Measurements from ENCODE around the gene STXBP5.

STXBP5 gene

GRCh38 chr6:147178355-147178754 lies 25.9 kb upstream of the STXBP5 start:
- Histone ChIP-seq H2BK5ac (ENCODE audit: low read depth, low read length, poor library complexity, severe bottlenecking) (no peak overlapping the region), H3K36me3 (ENCODE audit: control insufficient read depth in 1 of 2, insufficient read depth in 2 of 2, low read depth in 1 of 2, low read length in 2 of 2) (no peaks in the 10 kb centered on the region), H3K9me3 (ENCODE audit: control insufficient read depth, low read length) (no peaks in the 10 kb centered on the region), H3K9ac (ENCODE audit: low read length) (no peak overlapping the region), H2BK15ac (ENCODE audit: low read depth, poor library complexity, severe bottlenecking) (no peak overlapping the region), H2AFZ (ENCODE audit: low read depth, low read length) (no peak overlapping the region), H3K4me3 (ENCODE audit: insufficient read depth in 1 of 2, low read depth in 1 of 2, low read length in 2 of 2) (no peak overlapping the region), H2BK120ac (ENCODE audit: low read depth, low read length) (no peak overlapping the region), H2AK5ac (ENCODE audit: low read length, severe bottlenecking) (no peak overlapping the region), H3K18ac (ENCODE audit: low read depth in 1 of 2, low read length in 2 of 2) (no peak overlapping the region), H3K4ac (ENCODE audit: low read depth in 1 of 2, low read length in 2 of 2) (no peak overlapping the region), H3K4me2 (ENCODE audit: low read length, poor library complexity, severe bottlenecking) (no peak overlapping the region), H3K79me1 (replicated peaks; ENCODE audit: low read length, poor library complexity, severe bottlenecking) (no peaks in the 10 kb centered on the region), H3K14ac (ENCODE audit: low read length in 2 of 2) (no peak overlapping the region), H4K91ac (ENCODE audit: low read length) (no peak overlapping the region), H3K27ac (ENCODE audit: low read length, poor library complexity, severe bottlenecking) (no peak overlapping the region), H4K8ac (ENCODE audit: low read length) (no peak overlapping the region), H3K27me3 (ENCODE audit: control insufficient read depth in 1 of 2, insufficient read depth in 1 of 2, low read length in 2 of 2) (no peaks in the 10 kb centered on the region), H3K4me1 (ENCODE audit: control insufficient read depth, insufficient read depth, low read depth, low read length) (no peaks in the 10 kb centered on the region), H2BK12ac (ENCODE audit: low read length in 2 of 2) (no peak overlapping the region), H3K23ac (ENCODE audit: low read length in 2 of 2) (no peak overlapping the region)
- DNase-seq = no peak

DNA sequence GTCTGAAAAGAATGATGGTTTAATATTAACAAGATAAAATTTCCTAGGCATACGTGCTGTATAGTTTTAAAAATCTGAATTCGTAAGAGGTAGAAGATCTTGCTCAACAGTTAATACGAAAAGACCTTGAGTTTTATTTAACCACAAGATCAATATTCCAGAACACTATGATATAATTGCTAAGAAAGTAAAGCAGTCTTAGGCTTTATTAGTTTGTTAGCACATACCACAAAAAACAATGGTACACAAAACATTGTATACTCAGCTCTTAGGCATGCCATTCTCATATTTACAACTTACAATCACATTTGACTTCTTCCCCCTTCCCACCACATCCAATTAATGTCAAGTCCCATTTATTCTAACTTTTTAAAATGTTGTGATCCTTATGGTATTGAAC lies 24.4 kb upstream of the STXBP5 start:
- no peak overlapping the region for H3K18ac ChIP-seq (ENCODE audit: low read depth in 1 of 2, low read length in 2 of 2)
- no CpG with 5 or more reads among the region's 3 CpGs for WGBS
- H3K79me1 ChIP-seq (replicated peaks; ENCODE audit: low read length, poor library complexity, severe bottlenecking) = no peaks in the 10 kb centered on the region

GRCh38 chr6:147180926-147181325 lies 23.3 kb upstream of the STXBP5 start:
- Histone ChIP-seq H3K4me1 (ENCODE audit: control insufficient read depth, insufficient read depth, low read depth, low read length) (no peaks in the 10 kb centered on the region), H3K36me3 (ENCODE audit: control insufficient read depth in 1 of 2, insufficient read depth in 2 of 2, low read depth in 1 of 2, low read length in 2 of 2) (no peaks in the 10 kb centered on the region), H3K4me3 (ENCODE audit: insufficient read depth in 1 of 2, low read depth in 1 of 2, low read length in 2 of 2) (no peak overlapping the region), H2AK5ac (ENCODE audit: low read length, severe bottlenecking) (no peak overlapping the region), H2AFZ (ENCODE audit: low read depth, low read length) (no peak overlapping the region), H3K9me3 (ENCODE audit: control insufficient read depth, low read length) (no peaks in the 10 kb centered on the region), H4K91ac (ENCODE audit: low read length) (no peak overlapping the region), H3K27me3 (ENCODE audit: control insufficient read depth in 1 of 2, insufficient read depth in 1 of 2, low read length in 2 of 2) (no peaks in the 10 kb centered on the region), H2BK120ac (ENCODE audit: low read depth, low read length) (no peak overlapping the region), H2BK12ac (ENCODE audit: low read length in 2 of 2) (no peak overlapping the region), H3K79me1 (replicated peaks; ENCODE audit: low read length, poor library complexity, severe bottlenecking) (no peaks in the 10 kb centered on the region), H3K18ac (ENCODE audit: low read depth in 1 of 2, low read length in 2 of 2) (no peak overlapping the region), H3K4me2 (ENCODE audit: low read length, poor library complexity, severe bottlenecking) (no peak overlapping the region), H3K27ac (ENCODE audit: low read length, poor library complexity, severe bottlenecking) (no peak overlapping the region), H4K8ac (ENCODE audit: low read length) (no peak overlapping the region), H3K4ac (ENCODE audit: low read depth in 1 of 2, low read length in 2 of 2) (no peak overlapping the region), H2BK5ac (ENCODE audit: low read depth, low read length, poor library complexity, severe bottlenecking) (no peak overlapping the region), H3K14ac (ENCODE audit: low read length in 2 of 2) (no peak overlapping the region), H3K23ac (ENCODE audit: low read length in 2 of 2) (no peak overlapping the region), H3K9ac (ENCODE audit: low read length) (no peak overlapping the region), H2BK15ac (ENCODE audit: low read depth, poor library complexity, severe bottlenecking) (no peak overlapping the region)
- DNase-seq = no peak
- WGBS = 89% methylated on average over 5 of the region's 7 CpGs

More for the DNA sequence above, 24.4 kb upstream of the STXBP5 start:
- Histone ChIP-seq H2BK12ac (ENCODE audit: low read length in 2 of 2) (no peak overlapping the region), H4K91ac (ENCODE audit: low read length) (no peak overlapping the region), H3K9me3 (ENCODE audit: control insufficient read depth, low read length) (no peaks in the 10 kb centered on the region), H3K27ac (ENCODE audit: low read length, poor library complexity, severe bottlenecking) (no peak overlapping the region), H2AFZ (ENCODE audit: low read depth, low read length) (no peak overlapping the region), H2BK5ac (ENCODE audit: low read depth, low read length, poor library complexity, severe bottlenecking) (no peak overlapping the region), H3K9ac (ENCODE audit: low read length) (no peak overlapping the region), H3K4me2 (ENCODE audit: low read length, poor library complexity, severe bottlenecking) (no peak overlapping the region), H2AK5ac (ENCODE audit: low read length, severe bottlenecking) (no peak overlapping the region), H3K27me3 (ENCODE audit: control insufficient read depth in 1 of 2, insufficient read depth in 1 of 2, low read length in 2 of 2) (no peaks in the 10 kb centered on the region), H4K8ac (ENCODE audit: low read length) (no peak overlapping the region), H2BK120ac (ENCODE audit: low read depth, low read length) (no peak overlapping the region), H3K36me3 (ENCODE audit: control insufficient read depth in 1 of 2, insufficient read depth in 2 of 2, low read depth in 1 of 2, low read length in 2 of 2) (no peaks in the 10 kb centered on the region), H3K4me1 (ENCODE audit: control insufficient read depth, insufficient read depth, low read depth, low read length) (no peaks in the 10 kb centered on the region), H3K4me3 (ENCODE audit: insufficient read depth in 1 of 2, low read depth in 1 of 2, low read length in 2 of 2) (no peak overlapping the region), H3K14ac (ENCODE audit: low read length in 2 of 2) (no peak overlapping the region), H2BK15ac (ENCODE audit: low read depth, poor library complexity, severe bottlenecking) (no peak overlapping the region), H3K23ac (ENCODE audit: low read length in 2 of 2) (no peak overlapping the region), H3K4ac (ENCODE audit: low read depth in 1 of 2, low read length in 2 of 2) (no peak overlapping the region)
- no peak for DNase-seq

- Histone ChIP-seq H2BK5ac (ENCODE audit: low read depth, low read length, poor library complexity, severe bottlenecking) (no peak overlapping the region), H4K8ac (ENCODE audit: low read length) (no peak overlapping the region), H2BK15ac (ENCODE audit: low read depth, poor library complexity, severe bottlenecking) (no peak overlapping the region), H3K9ac (ENCODE audit: low read length) (no peak overlapping the region), H3K4me2 (ENCODE audit: low read length, poor library complexity, severe bottlenecking) (no peak overlapping the region), H2AFZ (ENCODE audit: low read depth, low read length) (no peak overlapping the region), H3K4ac (ENCODE audit: low read depth in 1 of 2, low read length in 2 of 2) (no peak overlapping the region), H3K18ac (ENCODE audit: low read depth in 1 of 2, low read length in 2 of 2) (no peak overlapping the region), H3K36me3 (ENCODE audit: control insufficient read depth in 1 of 2, insufficient read depth in 2 of 2, low read depth in 1 of 2, low read length in 2 of 2) (no peaks in the 10 kb centered on the region), H3K9me3 (ENCODE audit: control insufficient read depth, low read length) (no peaks in the 10 kb centered on the region), H2AK5ac (ENCODE audit: low read length, severe bottlenecking) (no peak overlapping the region), H3K23ac (ENCODE audit: low read length in 2 of 2) (no peak overlapping the region), H3K4me1 (ENCODE audit: control insufficient read depth, insufficient read depth, low read depth, low read length) (no peaks in the 10 kb centered on the region), H2BK120ac (ENCODE audit: low read depth, low read length) (no peak overlapping the region), H3K14ac (ENCODE audit: low read length in 2 of 2) (no peak overlapping the region), H3K27me3 (ENCODE audit: control insufficient read depth in 1 of 2, insufficient read depth in 1 of 2, low read length in 2 of 2) (no peaks in the 10 kb centered on the region), H3K27ac (ENCODE audit: low read length, poor library complexity, severe bottlenecking) (no peak overlapping the region), H4K91ac (ENCODE audit: low read length) (no peak overlapping the region), H3K4me3 (ENCODE audit: insufficient read depth in 1 of 2, low read depth in 1 of 2, low read length in 2 of 2) (no peak overlapping the region), H3K79me1 (replicated peaks; ENCODE audit: low read length, poor library complexity, severe bottlenecking) (no peaks in the 10 kb centered on the region), H2BK12ac (ENCODE audit: low read length in 2 of 2) (no peak overlapping the region)
- WGBS = no CpG with 5 or more reads among the region's 1 CpG
- no peak for DNase-seq
These were observed 19.8 kb upstream of the STXBP5 start for GRCh38 chr6:147184379-147184778.
